ENCODE results near the gene AHDC1. TPM values are rescaled to one million over a fixed set of nuclear protein-coding genes. Genes with fewer than 3 reads are reported as not detected.

Gene AHDC1
- total and polyA plus RNA-seq, 2 of the 13 experiments (the other 11 are each of a cell fraction or from before 2014, with no cell fraction given) = 1.0 to 2.7 TPM

DNA sequence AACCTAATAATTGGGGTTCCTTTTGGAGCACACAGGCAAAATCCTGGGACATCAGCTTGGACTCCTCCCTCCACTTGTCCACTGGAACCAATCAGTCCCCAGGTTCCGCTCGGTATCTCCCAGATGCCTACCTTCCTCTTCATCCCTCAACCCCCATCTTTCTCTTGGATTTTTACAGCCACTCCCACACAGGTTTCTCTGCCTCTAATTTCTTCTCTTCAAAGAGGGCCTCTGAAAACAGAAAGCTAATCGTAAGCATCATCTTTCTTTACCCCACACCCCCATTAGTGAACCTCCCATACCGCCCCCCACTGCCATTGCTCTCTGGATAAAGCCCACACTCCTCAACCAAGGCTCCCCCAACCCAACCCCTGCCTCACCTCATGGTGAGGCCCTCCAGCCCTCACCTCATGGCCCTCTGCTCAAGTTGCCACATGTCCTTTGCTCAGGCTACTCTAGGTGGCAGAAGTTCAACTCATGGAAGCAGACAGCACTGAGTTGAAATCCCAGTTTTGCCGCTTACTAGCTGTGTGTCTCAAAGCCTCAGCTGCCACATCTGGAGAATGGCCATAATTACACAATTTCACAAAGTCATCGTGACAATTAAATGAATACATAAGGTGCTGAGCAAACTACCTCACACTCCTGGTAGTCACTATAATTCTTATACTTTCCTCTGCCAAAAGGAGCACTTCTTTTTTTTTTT lies 95.8 kb downstream of the AHDC1 start (continued):
- TF ChIP-seq, protein P1, sequence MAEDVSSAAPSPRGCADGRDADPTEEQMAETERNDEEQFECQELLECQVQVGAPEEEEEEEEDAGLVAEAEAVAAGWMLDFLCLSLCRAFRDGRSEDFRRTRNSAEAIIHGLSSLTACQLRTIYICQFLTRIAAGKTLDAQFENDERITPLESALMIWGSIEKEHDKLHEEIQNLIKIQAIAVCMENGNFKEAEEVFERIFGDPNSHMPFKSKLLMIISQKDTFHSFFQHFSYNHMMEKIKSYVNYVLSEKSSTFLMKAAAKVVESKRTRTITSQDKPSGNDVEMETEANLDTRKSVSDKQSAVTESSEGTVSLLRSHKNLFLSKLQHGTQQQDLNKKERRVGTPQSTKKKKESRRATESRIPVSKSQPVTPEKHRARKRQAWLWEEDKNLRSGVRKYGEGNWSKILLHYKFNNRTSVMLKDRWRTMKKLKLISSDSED (CRISPR knock-in tag; IDR thresholded peaks at IDR 0.05) = no peak
- TF ChIP-seq, protein P2, sequence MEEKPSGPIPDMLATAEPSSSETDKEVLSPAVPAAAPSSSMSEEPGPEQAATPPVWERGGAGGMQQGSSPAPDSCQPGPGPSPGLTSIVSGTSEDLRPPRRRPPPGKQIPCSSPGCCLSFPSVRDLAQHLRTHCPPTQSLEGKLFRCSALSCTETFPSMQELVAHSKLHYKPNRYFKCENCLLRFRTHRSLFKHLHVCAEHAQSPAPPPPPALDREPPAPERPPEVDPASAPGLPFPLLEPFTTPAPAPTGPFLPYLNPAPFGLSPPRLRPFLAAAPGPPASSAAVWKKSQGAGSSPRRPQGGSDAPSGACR (CRISPR knock-in tag; IDR thresholded peaks at IDR 0.05) = no peak
- TF ChIP-seq ZKSCAN1 (IDR thresholded peaks at IDR 0.05; ENCODE audit: low read length) = no peak
- peak; percentile 64; the same call in 1 of the 2 replicates for TF ChIP-seq CHD4 (IDR thresholded peaks at IDR 0.05; ENCODE audit: borderline replicate concordance, low read length)
- no peak for TF ChIP-seq RAD51 (IDR thresholded peaks at IDR 0.05; ENCODE audit: borderline replicate concordance)
- no peak for TF ChIP-seq ZNF101 (CRISPR knock-in tag; IDR thresholded peaks at IDR 0.05; ENCODE audit: borderline replicate concordance, low read depth)
- TF ChIP-seq ZNF557 (CRISPR knock-in tag; IDR thresholded peaks at IDR 0.05) = no peak
- no peak for TF ChIP-seq SP140L (CRISPR knock-in tag; IDR thresholded peaks at IDR 0.05; ENCODE audit: borderline replicate concordance)
- no peak for TF ChIP-seq ZNF616 (CRISPR knock-in tag; IDR thresholded peaks at IDR 0.05; ENCODE audit: low read depth)
- no peak for TF ChIP-seq ZFP41 (CRISPR knock-in tag; IDR thresholded peaks at IDR 0.05; ENCODE audit: borderline replicate concordance)
- peak; percentile 71; the same call in 1 of the 2 replicates for TF ChIP-seq MYC (CRISPR knock-in tag; IDR thresholded peaks at IDR 0.05; ENCODE audit: borderline replicate concordance)
- 0 out of 2 replicates have a peak, but pooled peaks have one; percentile 23 for TF ChIP-seq KDM3A (CRISPR knock-in tag; IDR thresholded peaks at IDR 0.05; ENCODE audit: low read depth)
- TF ChIP-seq EED (CRISPR knock-in tag; IDR thresholded peaks at IDR 0.05) = no peak
- TF ChIP-seq, protein P3, sequence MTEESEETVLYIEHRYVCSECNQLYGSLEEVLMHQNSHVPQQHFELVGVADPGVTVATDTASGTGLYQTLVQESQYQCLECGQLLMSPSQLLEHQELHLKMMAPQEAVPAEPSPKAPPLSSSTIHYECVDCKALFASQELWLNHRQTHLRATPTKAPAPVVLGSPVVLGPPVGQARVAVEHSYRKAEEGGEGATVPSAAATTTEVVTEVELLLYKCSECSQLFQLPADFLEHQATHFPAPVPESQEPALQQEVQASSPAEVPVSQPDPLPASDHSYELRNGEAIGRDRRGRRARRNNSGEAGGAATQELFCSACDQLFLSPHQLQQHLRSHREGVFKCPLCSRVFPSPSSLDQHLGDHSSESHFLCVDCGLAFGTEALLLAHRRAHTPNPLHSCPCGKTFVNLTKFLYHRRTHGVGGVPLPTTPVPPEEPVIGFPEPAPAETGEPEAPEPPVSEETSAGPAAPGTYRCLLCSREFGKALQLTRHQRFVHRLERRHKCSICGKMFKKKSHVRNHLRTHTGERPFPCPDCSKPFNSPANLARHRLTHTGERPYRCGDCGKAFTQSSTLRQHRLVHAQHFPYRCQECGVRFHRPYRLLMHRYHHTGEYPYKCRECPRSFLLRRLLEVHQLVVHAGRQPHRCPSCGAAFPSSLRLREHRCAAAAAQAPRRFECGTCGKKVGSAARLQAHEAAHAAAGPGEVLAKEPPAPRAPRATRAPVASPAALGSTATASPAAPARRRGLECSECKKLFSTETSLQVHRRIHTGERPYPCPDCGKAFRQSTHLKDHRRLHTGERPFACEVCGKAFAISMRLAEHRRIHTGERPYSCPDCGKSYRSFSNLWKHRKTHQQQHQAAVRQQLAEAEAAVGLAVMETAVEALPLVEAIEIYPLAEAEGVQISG (CRISPR knock-in tag; IDR thresholded peaks at IDR 0.05) = no peak
- TF ChIP-seq ZSCAN9 (CRISPR knock-in tag; IDR thresholded peaks at IDR 0.05; ENCODE audit: borderline replicate concordance) = no peak
- no peak for TF ChIP-seq KDM6A (CRISPR knock-in tag; IDR thresholded peaks at IDR 0.05; ENCODE audit: low read depth)
- TF ChIP-seq SIX4 (CRISPR knock-in tag; IDR thresholded peaks at IDR 0.05) = no peak
- no peak for TF ChIP-seq TBL1XR1 (IDR thresholded peaks at IDR 0.05; ENCODE audit: borderline replicate concordance, low read length, partially characterized antibody)
- no peak for TF ChIP-seq ARNT2 (CRISPR knock-in tag; IDR thresholded peaks at IDR 0.05; ENCODE audit: low read depth)
- TF ChIP-seq ZIK1 (CRISPR knock-in tag; IDR thresholded peaks at IDR 0.05; ENCODE audit: borderline replicate concordance, low read depth) = no peak
- no peak for TF ChIP-seq HMG20A (CRISPR knock-in tag; IDR thresholded peaks at IDR 0.05; ENCODE audit: borderline replicate concordance)
- TF ChIP-seq, protein P4, sequence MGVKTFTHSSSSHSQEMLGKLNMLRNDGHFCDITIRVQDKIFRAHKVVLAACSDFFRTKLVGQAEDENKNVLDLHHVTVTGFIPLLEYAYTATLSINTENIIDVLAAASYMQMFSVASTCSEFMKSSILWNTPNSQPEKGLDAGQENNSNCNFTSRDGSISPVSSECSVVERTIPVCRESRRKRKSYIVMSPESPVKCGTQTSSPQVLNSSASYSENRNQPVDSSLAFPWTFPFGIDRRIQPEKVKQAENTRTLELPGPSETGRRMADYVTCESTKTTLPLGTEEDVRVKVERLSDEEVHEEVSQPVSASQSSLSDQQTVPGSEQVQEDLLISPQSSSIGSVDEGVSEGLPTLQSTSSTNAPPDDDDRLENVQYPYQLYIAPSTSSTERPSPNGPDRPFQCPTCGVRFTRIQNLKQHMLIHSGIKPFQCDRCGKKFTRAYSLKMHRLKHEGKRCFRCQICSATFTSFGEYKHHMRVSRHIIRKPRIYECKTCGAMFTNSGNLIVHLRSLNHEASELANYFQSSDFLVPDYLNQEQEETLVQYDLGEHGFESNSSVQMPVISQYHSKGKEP (CRISPR knock-in tag; IDR thresholded peaks at IDR 0.05) = no peak
- TF ChIP-seq GATAD2A (CRISPR knock-in tag; IDR thresholded peaks at IDR 0.05) = no peak
- no peak for TF ChIP-seq ZMYM2 (CRISPR knock-in tag; IDR thresholded peaks at IDR 0.05)

All from HepG2 (cell line).